HG03521 (cell line): ENCODE results near the gene HMCN1.
"Not testable (repeated sequence)": the region's sequence is repeated elsewhere in the genome, so short reads cannot be mapped to it uniquely, and the experiment has no call there.

Source experiments
- ATAC-seq: cut with Tn5 transposase; IDR thresholded peaks from one replicate; pipeline ENCODE4 v1.9.1; 2021; ENCODE audit warnings: mild to moderate bottlenecking, moderate library complexity; ENCODE audit not compliant: unreplicated experiment

Gene HMCN1

DNA sequence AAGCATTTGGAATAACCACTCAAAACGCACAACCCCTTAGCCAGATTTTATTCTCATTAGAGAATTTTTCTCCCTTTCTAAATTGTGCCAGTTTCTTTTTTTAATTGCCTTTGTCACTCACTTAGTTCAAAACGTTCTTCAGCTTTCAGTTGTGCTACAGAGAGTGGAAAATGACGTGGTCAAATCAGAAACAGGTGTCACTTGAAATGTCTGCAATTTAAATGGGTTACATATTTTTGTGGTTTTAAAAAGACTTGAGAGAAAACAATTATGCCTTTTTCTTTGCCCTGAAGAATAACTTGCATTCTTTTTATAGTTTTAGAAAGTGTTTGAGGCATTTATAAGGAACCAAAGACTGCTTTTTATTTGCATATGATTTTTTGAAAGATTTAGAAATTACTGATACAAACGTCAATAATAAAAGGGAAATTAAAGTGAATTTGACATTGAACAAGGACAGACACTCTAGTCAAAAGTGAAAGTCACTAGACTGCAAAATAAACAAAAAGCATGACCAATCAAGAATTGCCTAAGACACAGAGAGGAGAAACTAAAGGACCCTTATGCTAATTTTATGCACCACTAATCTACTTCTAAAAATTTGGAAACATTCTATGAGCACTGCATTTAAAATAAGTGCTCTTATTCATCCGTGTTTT is 449.9 kb downstream of the HMCN1 start:
- ATAC-seq, result peak; percentile 65

- not testable (repeated sequence) for ATAC-seq
Observed at GRCh38 chr1:186186251-186186650, 452.1 kb downstream of the HMCN1 start.

- peak; percentile 39 for ATAC-seq
Observed at GRCh38 chr1:186187601-186188000, 453.4 kb downstream of the HMCN1 start.

DNA sequence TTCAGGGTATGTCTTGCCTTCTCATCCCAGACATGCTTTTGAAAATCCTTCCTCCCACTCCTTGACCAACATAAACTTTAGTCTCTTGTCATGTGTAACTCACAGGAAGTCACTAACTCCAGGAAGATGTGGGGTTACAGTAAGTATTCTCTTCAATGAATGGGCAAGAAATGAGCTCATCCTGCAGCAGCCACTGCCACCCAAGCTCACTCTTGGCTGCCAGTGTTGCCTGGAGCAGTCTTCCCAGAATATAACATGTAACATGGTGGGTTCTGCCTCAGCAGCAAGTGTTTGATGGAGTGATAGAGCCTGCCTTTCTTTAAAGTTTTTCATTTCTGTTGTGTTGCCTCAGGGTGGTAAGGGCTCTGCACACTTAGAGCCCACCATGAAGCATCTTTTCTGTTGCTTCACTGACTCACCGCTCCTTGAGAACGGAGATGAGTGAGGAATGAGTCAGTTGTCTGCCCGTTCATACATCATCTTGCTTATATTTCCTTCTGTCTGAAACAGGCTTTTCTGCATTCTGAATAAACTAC is 453.9 kb downstream of the HMCN1 start:
- ATAC-seq, result peak; percentile 11

GRCh38 chr1:186188736-186189135 is 454.5 kb downstream of the HMCN1 start:
- ATAC-seq, result no peak

- ATAC-seq, result no peak
Observed at GRCh38 chr1:186189156-186189555, 455.0 kb downstream of the HMCN1 start.

GRCh38 chr1:186191511-186191910 is 457.3 kb downstream of the HMCN1 start:
- ATAC-seq, result no peak

DNA sequence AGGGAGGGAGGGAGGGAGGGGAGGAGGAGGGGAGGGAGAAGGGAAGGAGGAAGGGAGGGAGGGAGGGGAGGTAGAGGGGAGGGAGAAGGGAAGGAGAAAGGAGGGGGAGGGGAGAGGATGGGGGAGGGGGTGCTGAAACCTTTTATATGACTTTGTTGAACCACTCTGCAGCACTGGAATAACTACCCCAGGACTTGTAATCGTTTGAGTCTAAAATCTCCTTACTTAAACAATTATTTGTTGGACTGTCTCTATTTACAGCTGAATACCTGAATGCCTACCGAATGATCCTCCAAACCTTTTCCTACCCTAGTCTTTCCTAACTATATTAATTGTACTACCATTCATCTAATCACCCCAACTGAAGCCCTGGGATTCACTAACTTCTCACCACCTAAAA is 459.0 kb downstream of the HMCN1 start:
- no peak for ATAC-seq

DNA sequence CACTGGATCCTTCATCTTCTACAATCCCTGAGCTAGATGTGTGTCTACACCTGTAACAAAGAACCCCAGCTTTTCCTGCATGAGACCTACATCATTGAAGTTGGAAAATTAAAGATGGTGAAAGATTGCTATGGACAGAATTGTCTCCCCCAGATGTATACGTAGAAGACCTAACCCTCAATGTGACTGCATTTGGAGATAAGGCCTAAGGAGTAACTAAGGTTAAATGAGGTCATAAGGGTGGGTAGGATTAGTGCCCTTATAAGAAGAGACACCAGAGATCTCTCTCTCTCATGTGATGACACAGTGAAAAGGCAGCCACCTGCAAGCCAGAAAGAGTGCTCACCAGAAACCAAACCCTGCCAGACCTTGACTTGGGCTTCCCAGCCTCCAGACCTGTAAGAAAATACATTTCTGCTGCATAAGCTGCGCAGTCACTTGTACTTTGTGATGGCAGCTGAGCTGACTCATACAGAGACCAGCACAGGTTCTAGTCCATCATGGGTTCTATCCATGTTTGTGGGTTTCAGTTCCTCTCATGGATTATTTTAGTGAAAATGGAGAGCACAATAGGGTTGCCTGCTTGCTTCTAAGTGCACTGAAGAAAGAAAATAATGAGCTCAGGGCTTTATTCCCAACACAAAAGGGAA is 460.0 kb downstream of the HMCN1 start:
- ATAC-seq, result peak; percentile 91

- no peak for ATAC-seq
Observed at GRCh38 chr1:186195377-186195931, 461.3 kb downstream of the HMCN1 start.

DNA sequence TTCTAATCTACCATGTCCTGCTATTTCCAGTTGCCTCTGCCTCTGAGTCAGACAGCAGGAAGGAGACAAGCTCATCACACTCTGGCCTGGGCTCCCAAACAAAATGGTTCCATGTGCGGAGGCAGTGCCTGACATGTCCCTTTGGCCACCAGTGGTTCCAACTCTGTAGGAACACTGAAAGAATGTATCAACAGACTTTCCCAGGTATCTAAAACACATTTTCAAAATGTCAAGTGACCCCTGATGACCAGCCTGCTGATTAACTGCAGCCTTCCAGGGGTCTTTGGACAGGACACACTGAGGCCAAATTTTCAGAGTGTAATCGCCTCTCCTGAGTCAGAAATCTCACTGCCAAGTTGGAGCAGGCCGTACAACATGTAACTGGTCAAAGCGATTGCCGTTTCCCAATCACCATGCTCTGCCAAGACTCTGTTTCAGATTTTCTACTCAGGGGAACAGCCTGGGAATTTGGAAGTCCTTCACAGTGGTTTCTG is 468.1 kb downstream of the HMCN1 start:
- no peak for ATAC-seq

- no peak for ATAC-seq
Observed at GRCh38 chr1:186202776-186203175, 468.6 kb downstream of the HMCN1 start.

DNA sequence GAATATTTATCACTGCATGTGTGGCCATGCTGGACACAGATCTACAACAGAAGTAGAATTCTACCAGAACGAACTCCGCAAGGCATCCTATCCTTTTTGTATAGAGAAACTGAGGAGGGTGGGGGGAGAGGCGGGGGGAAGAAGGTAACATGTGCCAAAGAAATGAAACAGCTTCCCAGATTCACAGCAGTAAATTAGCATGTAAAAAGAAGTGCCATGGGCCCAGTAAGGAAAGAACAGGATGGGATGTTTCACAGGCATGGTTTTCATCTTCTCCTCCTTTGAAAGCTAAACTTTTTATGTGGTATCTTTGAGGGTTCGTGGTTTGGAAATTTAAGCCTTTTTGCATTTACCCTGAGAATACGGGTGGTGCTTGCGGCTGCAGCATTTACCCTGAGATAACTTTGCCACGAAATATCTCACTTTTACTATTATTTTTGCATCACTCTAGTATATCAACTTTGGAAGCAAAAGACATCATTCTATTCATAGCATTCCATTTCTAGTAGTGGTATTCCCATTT is 471.9 kb downstream of the HMCN1 start:
- no peak for ATAC-seq

- no peak for ATAC-seq
Observed at GRCh38 chr1:186207391-186208085, 473.3 kb downstream of the HMCN1 start.

DNA sequence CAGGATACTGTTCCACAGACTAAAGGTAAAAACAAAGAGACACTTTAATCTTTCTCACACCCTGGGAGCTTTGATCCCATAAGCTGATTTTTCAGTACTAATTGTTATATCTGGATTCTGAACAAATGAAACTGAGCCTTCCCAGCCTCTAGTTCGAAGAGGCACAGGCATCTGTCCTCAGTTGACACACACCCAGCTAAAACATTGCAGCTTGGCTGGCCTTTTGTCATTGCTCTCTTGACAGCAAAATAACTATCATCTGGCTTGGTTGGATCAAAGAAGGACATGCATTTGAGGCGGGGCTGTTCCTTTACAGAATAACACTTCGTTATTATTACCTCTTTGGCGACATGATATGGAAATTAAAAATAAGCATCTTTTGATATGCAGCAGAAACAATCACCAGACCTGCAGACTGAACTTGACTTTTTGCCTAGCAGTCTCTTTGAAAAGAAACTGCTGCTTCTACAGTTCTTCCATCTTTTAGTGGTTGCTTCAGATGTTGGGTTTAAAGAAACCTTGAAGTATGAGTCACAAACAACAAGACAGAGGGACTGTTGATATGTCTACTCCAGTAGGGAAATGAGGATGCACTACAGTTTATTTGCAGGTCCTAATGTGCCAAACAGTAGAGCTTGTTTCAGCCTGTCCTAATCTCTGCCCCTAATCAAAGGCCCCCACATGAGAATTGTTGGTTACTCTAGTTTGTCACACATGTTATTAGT is 474.4 kb downstream of the HMCN1 start:
- no peak for ATAC-seq

DNA sequence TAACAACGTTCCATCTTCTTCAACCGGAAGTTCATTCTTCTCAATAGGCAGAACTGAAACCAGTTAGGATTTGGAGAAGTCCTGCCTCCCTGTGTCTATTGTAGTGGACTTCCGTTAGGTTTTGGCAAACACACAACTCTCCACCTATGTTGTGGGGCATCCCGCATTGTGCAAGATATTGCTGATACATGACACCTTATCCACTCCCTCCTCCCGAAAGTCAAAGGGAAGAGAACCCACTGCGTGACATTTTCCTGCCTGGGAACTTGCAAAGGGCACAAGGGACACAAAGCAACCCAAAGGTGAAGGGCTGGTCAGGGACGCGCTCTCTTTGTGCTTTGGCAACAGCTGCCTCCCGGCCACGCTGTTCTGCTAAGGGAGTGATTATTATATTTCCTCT is 476.1 kb downstream of the HMCN1 start:
- no peak for ATAC-seq

DNA sequence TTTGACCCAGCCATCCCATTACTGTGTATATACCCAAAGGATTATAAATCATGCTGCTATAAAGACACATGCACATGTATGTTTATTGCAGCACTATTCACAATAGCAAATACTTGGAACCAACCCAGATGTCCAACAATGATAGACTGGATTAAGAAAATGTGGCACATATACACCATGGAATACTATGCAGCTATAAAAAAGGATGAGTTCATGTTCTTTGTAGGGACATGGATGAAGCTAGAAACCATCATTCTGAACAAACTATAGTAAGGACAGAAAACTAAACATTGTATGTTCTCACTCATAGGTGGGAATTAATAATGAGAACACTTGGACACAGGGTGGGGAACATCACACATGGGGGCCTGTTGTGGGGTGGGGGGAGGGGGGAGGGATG is 477.4 kb downstream of the HMCN1 start:
- ATAC-seq, result not testable (repeated sequence)

- ATAC-seq, result peak; percentile 80
Observed at GRCh38 chr1:186212568-186213224, 478.5 kb downstream of the HMCN1 start.

DNA sequence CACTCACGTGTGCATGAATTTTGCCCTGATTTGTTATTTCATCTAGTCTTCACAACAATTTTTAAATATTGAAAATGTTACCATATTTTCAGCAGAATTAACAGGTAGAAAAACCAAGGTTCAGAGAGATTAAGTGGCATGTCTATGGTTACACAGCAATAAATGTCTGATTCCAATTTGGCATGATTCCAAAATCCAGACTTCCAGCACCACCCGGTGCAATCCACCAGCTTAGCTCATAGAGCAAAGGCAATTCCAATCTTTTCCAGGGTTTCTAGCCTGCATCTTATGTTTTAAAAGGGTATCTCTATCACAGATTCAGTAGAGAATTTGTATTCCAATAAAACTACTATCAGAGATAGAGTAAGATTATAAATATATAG is 479.0 kb downstream of the HMCN1 start:
- no peak for ATAC-seq

DNA sequence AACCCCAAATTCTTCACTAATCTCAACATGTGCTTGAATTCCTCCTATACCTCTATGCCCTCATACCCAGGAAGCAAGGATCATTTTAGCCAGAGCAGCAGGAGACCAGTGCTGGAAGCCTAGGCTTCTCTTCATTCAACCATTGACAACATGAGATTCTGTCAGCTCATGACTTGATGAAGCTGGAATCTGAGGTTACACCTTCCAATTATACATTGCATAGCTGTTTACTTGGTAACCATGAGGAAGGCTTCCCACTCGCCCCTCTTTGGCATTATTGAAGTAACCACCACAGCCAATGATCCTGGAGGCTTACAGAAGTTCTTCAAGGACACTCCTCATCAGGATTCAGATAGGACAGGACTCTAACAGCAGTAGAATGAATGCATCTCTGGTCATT is 480.6 kb downstream of the HMCN1 start:
- no peak for ATAC-seq
